Peyer's patch (tissue), 4 donors: Measurements from ENCODE around the gene COL26A1. TPM values are rescaled to one million over a fixed set of nuclear protein-coding genes. Genes with fewer than 3 reads are reported as not detected.

Experiments used
- DNase-seq, 3 donors: peaks; one replicate each; pipeline ENCODE4 v3.0.0-alpha.2; 2017 to 2019
- H3K27ac ChIP-seq, 4 donors: fragments of 200-600 bp; sonication (generic); one replicate each; pipeline ENCODE4 v1.5.1; 2016 to 2019
- H3K27me3 ChIP-seq, 2 donors: fragments of 200-600 bp; sonication (generic); one replicate each; pipeline ENCODE4 v1.5.1; 2019
- H3K36me3 ChIP-seq, 3 donors: fragments of 200-600 bp; sonication (generic); one replicate each; pipeline ENCODE4 v1.5.1; 2016 to 2019
- H3K4me1 ChIP-seq, 4 donors: fragments of 200-600 bp; sonication (generic); one replicate each; pipeline ENCODE4 v1.5.1; 2016 to 2019
- H3K4me3 ChIP-seq, 4 donors: fragments of 200-600 bp; sonication (generic); 1 replicate in 3 of 4; 2 replicates in 1 of 4; pipeline ENCODE4 v1.5.1; 2016 to 2019; ENCODE audit warnings: mild to moderate bottlenecking in 1 of 4
- H3K9me3 ChIP-seq, 4 donors: fragments of 200-600 bp; sonication (generic); one replicate each; pipeline ENCODE4 v1.5.1; 2016 to 2019; ENCODE audit warnings: mild to moderate bottlenecking in 1 of 4
- CTCF ChIP-seq, 6 experiments: fragments of 450-650 bp in 4 of 6; fragments of 200-600 bp in 2 of 6; sonication (generic) in 1 of 6; IDR thresholded peaks; one replicate each; pipeline ENCODE4 v1.5.1; 2017 to 2019; ENCODE audit warnings: antibody characterized with exemption in 6 of 6, mild to moderate bottlenecking in 3 of 6, moderate library complexity in 1 of 6
- POLR2A ChIP-seq, 2 donors: fragments of 450-650 bp; IDR thresholded peaks; one replicate each; pipeline ENCODE4 v1.5.1; 2017; ENCODE audit warnings: antibody characterized with exemption in 2 of 2, mild to moderate bottlenecking in 2 of 2, moderate library complexity in 2 of 2
- total RNA-seq, 4 donors: library from RNA; depleted of rRNA; stranded (reverse); fragments of >200 nt; gene quantifications; one replicate each; pipeline ENCODE4 v1.1.0, GENCODE V29; 2016

Gene COL26A1
- total RNA-seq, 4 donors from 2014 or later = not detected

GRCh38 chr7:101420436-101420835, 57.8 kb downstream of the COL26A1 start:
- no peaks in the 10 kb centered on the region for H3K36me3 ChIP-seq
- TF ChIP-seq CTCF (IDR thresholded peaks at IDR 0.05) (no peak), POLR2A (IDR thresholded peaks at IDR 0.05) (no peak)
- no peaks in the 10 kb centered on the region for H3K9me3 ChIP-seq
- H3K4me1 ChIP-seq = no peaks in the 10 kb centered on the region
- DNase-seq = no peak
- H3K4me3 ChIP-seq = no peak overlapping the region
- no peak overlapping the region for H3K27ac ChIP-seq
- H3K27me3 ChIP-seq = no peaks in the 10 kb centered on the region

GRCh38 chr7:101422356-101423195, 59.9 kb downstream of the COL26A1 start:
- Histone ChIP-seq H3K27ac (no peak overlapping the region), H3K4me3 (no peak overlapping the region), H3K27me3 (no peaks in the 10 kb centered on the region), H3K36me3 (no peaks in the 10 kb centered on the region), H3K9me3 (no peaks in the 10 kb centered on the region), H3K4me1 (no peaks in the 10 kb centered on the region)
- TF ChIP-seq POLR2A (IDR thresholded peaks at IDR 0.05) = no peak
- no peak for TF ChIP-seq CTCF (IDR thresholded peaks at IDR 0.05)
- DNase-seq = no peak

GRCh38 chr7:101426303-101427011, 63.8 kb downstream of the COL26A1 start:
- no peak for TF ChIP-seq CTCF (IDR thresholded peaks at IDR 0.05)
- no peak for TF ChIP-seq POLR2A (IDR thresholded peaks at IDR 0.05)
- Histone ChIP-seq H3K4me1 (no peaks in the 10 kb centered on the region), H3K27me3 (no peaks in the 10 kb centered on the region), H3K36me3 (no peaks in the 10 kb centered on the region), H3K4me3 (no peak overlapping the region), H3K9me3 (no peaks in the 10 kb centered on the region), H3K27ac (no peak overlapping the region)
- DNase-seq = no peak

GRCh38 chr7:101428093-101428866, 65.6 kb downstream of the COL26A1 start:
- DNase-seq = no peak
- TF ChIP-seq CTCF (IDR thresholded peaks at IDR 0.05) (no peak), POLR2A (IDR thresholded peaks at IDR 0.05) (no peak)
- Histone ChIP-seq H3K4me3 (no peak overlapping the region), H3K27me3 (no peaks in the 10 kb centered on the region), H3K9me3 (no peaks in the 10 kb centered on the region), H3K4me1 (no peaks in the 10 kb centered on the region), H3K27ac (no peak overlapping the region), H3K36me3 (no peaks in the 10 kb centered on the region)

GRCh38 chr7:101432316-101432715, 69.6 kb downstream of the COL26A1 start:
- Histone ChIP-seq H3K4me1 (no peaks in the 10 kb centered on the region), H3K4me3 (no peak overlapping the region), H3K36me3 (no peaks in the 10 kb centered on the region), H3K27me3 (no peaks in the 10 kb centered on the region), H3K9me3 (no peaks in the 10 kb centered on the region), H3K27ac (no peak overlapping the region)
- DNase-seq = no peak
- TF ChIP-seq POLR2A (IDR thresholded peaks at IDR 0.05) (no peak), CTCF (IDR thresholded peaks at IDR 0.05) (no peak)
